ENCODE measurements around the gene CMKLR1. TPM values are rescaled to one million over a fixed set of nuclear protein-coding genes. Genes with fewer than 3 reads are reported as not detected.

Gene CMKLR1
- total RNA-seq, 1 donor from 2014 or later = 45.3 TPM

DNA sequence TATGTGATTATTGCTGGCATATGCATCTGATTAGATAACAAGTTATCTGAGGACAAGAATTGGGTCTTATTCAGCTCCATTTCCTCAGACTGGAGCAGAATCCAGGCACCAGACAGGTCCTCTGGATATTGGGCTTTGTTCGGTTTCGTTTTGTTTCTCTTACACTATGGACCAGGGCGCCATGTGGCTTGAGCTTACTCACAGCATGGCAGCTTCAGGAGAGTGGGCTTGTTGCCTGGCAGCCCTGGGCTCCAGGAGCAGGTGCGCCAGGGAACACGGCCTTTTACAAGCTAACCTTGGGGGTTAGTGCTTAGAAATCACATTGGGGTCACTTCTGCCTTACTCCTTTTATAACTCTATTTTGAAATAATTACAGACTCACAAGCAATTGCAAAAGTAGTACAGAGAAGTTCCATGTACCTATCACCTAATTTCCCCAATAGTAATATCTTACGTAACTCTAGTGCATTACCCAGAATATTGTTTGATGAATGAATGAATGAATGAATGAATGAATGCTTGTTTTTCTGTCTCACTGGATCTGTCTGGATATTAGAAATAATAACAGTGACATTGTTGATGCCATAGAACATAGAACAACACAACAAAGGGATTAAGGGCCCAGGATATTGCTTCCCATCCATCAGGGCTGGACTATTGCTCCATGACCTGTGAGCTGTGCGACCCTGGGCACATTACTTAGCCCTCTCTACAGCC lies 39.0 kb downstream of the CMKLR1 start:
- TF ChIP-seq, protein P1, sequence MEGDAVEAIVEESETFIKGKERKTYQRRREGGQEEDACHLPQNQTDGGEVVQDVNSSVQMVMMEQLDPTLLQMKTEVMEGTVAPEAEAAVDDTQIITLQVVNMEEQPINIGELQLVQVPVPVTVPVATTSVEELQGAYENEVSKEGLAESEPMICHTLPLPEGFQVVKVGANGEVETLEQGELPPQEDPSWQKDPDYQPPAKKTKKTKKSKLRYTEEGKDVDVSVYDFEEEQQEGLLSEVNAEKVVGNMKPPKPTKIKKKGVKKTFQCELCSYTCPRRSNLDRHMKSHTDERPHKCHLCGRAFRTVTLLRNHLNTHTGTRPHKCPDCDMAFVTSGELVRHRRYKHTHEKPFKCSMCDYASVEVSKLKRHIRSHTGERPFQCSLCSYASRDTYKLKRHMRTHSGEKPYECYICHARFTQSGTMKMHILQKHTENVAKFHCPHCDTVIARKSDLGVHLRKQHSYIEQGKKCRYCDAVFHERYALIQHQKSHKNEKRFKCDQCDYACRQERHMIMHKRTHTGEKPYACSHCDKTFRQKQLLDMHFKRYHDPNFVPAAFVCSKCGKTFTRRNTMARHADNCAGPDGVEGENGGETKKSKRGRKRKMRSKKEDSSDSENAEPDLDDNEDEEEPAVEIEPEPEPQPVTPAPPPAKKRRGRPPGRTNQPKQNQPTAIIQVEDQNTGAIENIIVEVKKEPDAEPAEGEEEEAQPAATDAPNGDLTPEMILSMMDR (IDR thresholded peaks at IDR 0.05) = no peak
- no peak for DNase-seq (ENCODE audit: low spot score in 2 of 2)
- intact Hi-C loops (cut with DNase I) = loop anchor here (5.0 to 10.0 kb wide), 3 partner anchors 157 to 1165 kb away; partner anchors contain the start of gene SSH1
- Histone ChIP-seq H3K4me3 (no peak overlapping the region), H3K9me3 (no peaks in the 10 kb centered on the region), H3K27me3 (no peaks in the 10 kb centered on the region), H3K27ac (no peak overlapping the region), H3K36me3 (no peaks in the 10 kb centered on the region), H3K4me1 (peaks cover 21 to 29% of the 10 kb centered on the region in 2 donors)

DNA sequence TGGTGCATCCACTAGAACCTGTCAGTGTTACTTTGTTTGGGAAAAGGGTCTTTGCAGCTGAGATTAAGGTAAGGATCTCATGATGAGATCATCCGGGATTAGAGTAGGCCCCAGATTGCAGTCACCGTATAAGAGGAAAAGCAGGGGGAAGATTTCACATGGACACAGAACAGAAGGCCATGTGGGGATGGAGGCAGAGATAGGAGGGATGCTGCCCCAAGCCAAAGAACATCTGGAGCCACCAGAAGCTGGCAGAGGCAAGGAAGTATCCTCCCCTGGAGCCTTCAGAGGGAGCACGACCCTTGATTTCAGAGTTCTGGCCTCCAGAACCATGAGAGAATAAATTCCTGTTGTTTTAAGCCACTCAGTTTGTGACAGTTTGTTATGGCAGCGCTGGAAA lies 39.6 kb downstream of the CMKLR1 start:
- TF ChIP-seq, protein P1 (IDR thresholded peaks at IDR 0.05) = no peak
- intact Hi-C loops (cut with DNase I) = no loop called here
- H3K4me1 ChIP-seq = peaks cover 15 to 23% of the 10 kb centered on the region in 2 donors

DNA sequence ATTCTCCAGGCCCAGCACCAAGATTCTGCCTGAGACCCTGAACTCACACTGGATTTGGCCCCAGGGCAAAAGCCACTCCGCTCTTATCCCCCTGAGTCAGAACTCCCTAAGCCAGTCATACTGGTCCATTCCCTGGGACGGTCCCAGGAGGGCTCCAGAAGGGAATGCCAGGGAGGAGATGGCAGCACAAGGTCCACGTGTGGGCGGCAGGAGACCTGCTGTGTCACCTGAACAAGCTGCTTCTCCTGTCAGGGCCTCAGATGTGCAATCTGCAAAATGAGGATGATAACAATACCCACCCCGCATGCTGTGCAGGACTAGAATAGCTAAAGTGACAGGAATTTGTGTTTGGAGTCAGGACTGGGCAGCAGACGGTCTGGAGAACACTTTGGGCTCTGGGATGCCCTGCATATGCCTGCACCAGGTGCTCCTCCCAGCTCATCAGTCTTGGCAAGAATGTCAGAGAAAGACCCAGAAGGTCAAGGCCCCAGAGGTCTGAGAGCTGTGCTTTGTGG lies 40.3 kb downstream of the CMKLR1 start:
- Histone ChIP-seq H3K9me3 (no peaks in the 10 kb centered on the region), H3K4me3 (no peak overlapping the region), H3K27ac (no peak overlapping the region), H3K27me3 (no peaks in the 10 kb centered on the region), H3K4me1 (peaks cover 8 to 16% of the 10 kb centered on the region in 2 donors), H3K36me3 (no peaks in the 10 kb centered on the region)
- TF ChIP-seq, protein P1 (IDR thresholded peaks at IDR 0.05) = no peak
- DNase-seq (ENCODE audit: low spot score in 2 of 2) = no peak
- intact Hi-C loops (cut with DNase I) = no loop called here

More for the DNA sequence above, 39.6 kb downstream of the CMKLR1 start:
- H3K4me3 ChIP-seq = no peak overlapping the region
- H3K9me3 ChIP-seq = no peaks in the 10 kb centered on the region
- no peaks in the 10 kb centered on the region for H3K36me3 ChIP-seq
- no peaks in the 10 kb centered on the region for H3K27me3 ChIP-seq
- DNase-seq (ENCODE audit: low spot score in 2 of 2) = no peak
- peak overlapping the region in 1 of 2 donors; percentile 18 for H3K27ac ChIP-seq

DNA sequence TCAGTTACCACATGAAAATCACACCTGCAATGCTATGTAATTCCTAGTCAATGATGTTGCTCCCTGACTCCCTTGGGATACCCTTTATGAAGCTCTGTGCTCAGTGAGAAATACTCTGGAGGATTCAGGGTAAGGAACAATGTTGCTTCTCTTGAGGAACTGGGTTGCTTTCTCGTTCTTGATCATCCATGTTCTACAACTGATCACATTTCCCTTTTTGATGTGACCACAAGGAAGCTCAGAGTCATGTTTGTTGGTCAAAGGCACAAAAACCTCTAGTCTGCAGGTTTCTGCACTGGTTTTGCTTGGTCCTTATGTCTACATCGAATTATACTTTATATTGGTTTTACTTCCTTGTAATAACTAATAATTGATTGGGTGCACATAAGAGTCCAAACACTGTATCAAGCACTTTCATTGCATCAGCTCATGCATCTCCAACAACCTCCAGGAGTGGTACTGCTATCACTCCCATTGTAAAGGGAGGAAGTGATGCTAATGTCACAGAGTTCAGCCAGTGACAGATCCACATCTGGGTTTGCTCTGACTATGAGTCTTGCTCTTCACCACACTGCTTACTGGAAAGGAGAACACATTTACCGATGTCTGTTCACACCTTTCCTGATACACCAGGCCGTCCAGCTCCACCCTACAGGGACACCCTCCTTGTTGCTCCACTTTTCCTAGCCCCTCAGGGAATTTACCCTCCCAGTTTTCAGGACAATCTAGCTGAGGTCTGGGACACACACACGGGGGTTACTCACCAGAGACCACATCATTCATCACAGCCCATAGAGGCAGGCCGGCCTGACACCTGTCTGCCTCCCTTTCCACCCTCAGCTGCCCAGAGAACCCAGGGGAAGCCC lies 41.0 kb downstream of the CMKLR1 start:
- H3K4me3 ChIP-seq = no peak overlapping the region
- H3K4me1 ChIP-seq = peaks cover under 1 to 9% of the 10 kb centered on the region in 2 donors
- H3K36me3 ChIP-seq = peaks cover 2 to 4% of the 10 kb centered on the region in 2 donors
- TF ChIP-seq, protein P1 (IDR thresholded peaks at IDR 0.05) = no peak
- intact Hi-C loops (cut with DNase I) = no loop called here
- H3K27ac ChIP-seq = no peak overlapping the region
- H3K27me3 ChIP-seq = no peaks in the 10 kb centered on the region
- no peaks in the 10 kb centered on the region for H3K9me3 ChIP-seq
- no peak for DNase-seq (ENCODE audit: low spot score in 2 of 2)

DNA sequence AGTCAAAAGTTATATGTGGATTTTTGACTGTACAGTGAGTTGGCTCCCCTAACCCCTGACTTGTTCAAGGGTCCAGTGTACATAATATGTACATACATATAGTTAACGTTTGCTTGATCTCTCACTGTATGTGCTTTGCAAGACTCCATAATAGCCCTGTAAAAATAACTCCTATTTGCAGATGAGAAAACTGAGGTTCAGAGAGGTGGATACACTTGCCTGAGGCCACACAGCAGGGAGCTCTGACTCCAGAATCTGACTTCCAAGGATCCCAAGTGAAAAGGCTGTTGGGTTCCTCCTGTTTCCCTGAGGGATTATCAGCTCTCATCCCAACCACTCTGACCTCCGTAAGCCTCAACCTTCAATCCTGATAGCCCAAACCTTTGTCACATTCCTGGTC lies 41.7 kb downstream of the CMKLR1 start:
- Histone ChIP-seq H3K27me3 (no peaks in the 10 kb centered on the region), H3K9me3 (no peaks in the 10 kb centered on the region), H3K4me3 (no peak overlapping the region), H3K36me3 (peaks cover 8 to 11% of the 10 kb centered on the region in 2 donors), H3K27ac (no peak overlapping the region), H3K4me1 (peaks cover 0 to 2% of the 10 kb centered on the region in 2 donors)
- intact Hi-C loops (cut with DNase I) = no loop called here
- DNase-seq (ENCODE audit: low spot score in 2 of 2) = no peak
- TF ChIP-seq, protein P1 (IDR thresholded peaks at IDR 0.05) = no peak
